Endodermal cell (in vitro differentiated cells): ENCODE data around the gene MAN2A2. TPM values are rescaled to one million over a fixed set of nuclear protein-coding genes. Genes with fewer than 3 reads are reported as not detected.
"Not testable (repeated sequence)": the region's sequence is repeated elsewhere in the genome, so short reads cannot be mapped to it uniquely, and the experiment has no call there.

ENCODE experiments used
- DNase-seq: peaks from one replicate; pipeline ENCODE4 v3.0.0-alpha.2; 2017
- H3K27ac ChIP-seq: 2 replicates; pipeline ENCODE4 v1.5.1; 2013; ENCODE audit warnings: mild to moderate bottlenecking, low read depth, low read length, moderate library complexity
- H3K27me3 ChIP-seq: 2 replicates; pipeline ENCODE4 v1.6.1; 2013; ENCODE audit warnings: mild to moderate bottlenecking, low read length, moderate library complexity; ENCODE audit not compliant: insufficient read depth, control insufficient read depth, poor library complexity, severe bottlenecking
- H3K36me3 ChIP-seq: 2 replicates; pipeline ENCODE4 v1.7.0; 2013; ENCODE audit warnings: mild to moderate bottlenecking, low read length, moderate library complexity; ENCODE audit not compliant: control insufficient read depth, insufficient read depth
- H3K4me1 ChIP-seq: one replicate; pipeline ENCODE4 v1.7.0; 2013; ENCODE audit warnings: low read length; ENCODE audit not compliant: control insufficient read depth, insufficient read depth
- H3K4me3 ChIP-seq: 2 replicates; pipeline ENCODE4 v1.5.1; 2013; ENCODE audit warnings: mild to moderate bottlenecking, low read length, moderate library complexity
- H3K9ac ChIP-seq: 2 replicates; pipeline ENCODE4 v1.6.1; 2013; ENCODE audit warnings: mild to moderate bottlenecking, low read length, moderate library complexity; ENCODE audit not compliant: poor library complexity, severe bottlenecking; ENCODE audit errors: extremely low read depth
- H3K9me3 ChIP-seq: 2 replicates; pipeline ENCODE4 v1.6.1; 2013; ENCODE audit warnings: mild to moderate bottlenecking, low read length, moderate library complexity; ENCODE audit not compliant: control insufficient read depth
- H3K27ac Mint-ChIP-seq: 2 replicates; pipeline ENCODE4 v1.8.0; 2020; ENCODE audit warnings: mixed read lengths
- H3K27me3 Mint-ChIP-seq: 2 replicates; pipeline ENCODE4 v1.8.0; 2021; ENCODE audit warnings: mild to moderate bottlenecking, mixed read lengths; ENCODE audit not compliant: insufficient read depth
- H3K36me3 Mint-ChIP-seq: 2 replicates; pipeline ENCODE4 v1.8.0; 2020; ENCODE audit warnings: low read depth, mixed read lengths
- H3K4me1 Mint-ChIP-seq: 2 replicates; pipeline ENCODE4 v1.8.0; 2020; ENCODE audit warnings: mixed read lengths
- H3K4me3 Mint-ChIP-seq: 2 replicates; pipeline ENCODE4 v1.8.0; 2020; ENCODE audit warnings: mild to moderate bottlenecking, moderate library complexity, mixed read lengths
- H3K9me3 Mint-ChIP-seq: 2 replicates; pipeline ENCODE4 v1.8.0; 2020; ENCODE audit warnings: mild to moderate bottlenecking, mixed read lengths
- CTCF ChIP-seq: fragments of 200-600 bp; sonication (generic); conservative IDR thresholded peaks from 2 replicates; pipeline ENCODE4 v1.5.0; 2021; ENCODE audit warnings: antibody characterized with exemption, mild to moderate bottlenecking
- WGBS, 2 experiments: methylation state at CpG; one replicate each; pipeline versions ENCODE4 v1.1.5 to v1.1.7; 2013; ENCODE audit warnings: missing lambda C conversion rate in 2 of 2, mixed read lengths in 1 of 2; ENCODE audit not compliant: insufficient coverage in 1 of 2, insufficient read length in 1 of 2; 5-methylcytosine and 5-hydroxymethylcytosine counted together
- total RNA-seq, 2 donors: library from RNA; stranded (reverse); fragmentation: NEBNext Ultra II Directional in 1 of 2; extraction: Animal tissue kit (Norgen Biotek cat#: 25700) in 1 of 2; gene quantifications; 2 replicates in 1 of 2; 3 replicates in 1 of 2; pipeline ENCODE4 v1.2.1, GENCODE V29; 2021

The MAN2A2 gene
- total RNA-seq, 2 donors from 2014 or later = 41.0 to 62.9 TPM

DNA sequence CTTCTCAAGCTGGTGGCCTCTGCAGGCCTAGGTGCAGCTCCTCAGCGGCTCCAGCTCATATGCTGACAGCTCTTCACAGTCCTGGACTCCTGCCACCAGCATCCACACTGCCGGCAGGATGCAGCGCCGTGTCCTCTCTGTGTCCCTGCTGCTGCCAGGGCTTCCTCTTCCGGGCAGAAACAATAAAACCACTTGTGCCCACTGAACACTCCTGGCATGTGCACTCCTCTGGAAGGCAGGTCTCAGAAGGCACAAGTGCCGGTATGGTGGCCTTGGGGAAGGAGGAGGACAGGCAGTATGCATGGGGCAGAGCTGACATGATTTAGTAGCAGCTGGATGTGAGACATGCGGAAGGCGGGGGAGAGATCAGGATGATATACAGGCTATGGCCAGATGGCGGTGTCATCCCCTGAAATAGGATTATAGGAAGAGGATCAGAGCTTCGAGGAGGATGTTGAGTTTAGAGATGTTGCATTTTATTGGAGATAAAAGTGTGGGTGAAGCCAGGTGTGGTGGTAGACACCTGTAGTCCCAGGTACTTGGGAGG, 7.5 kb upstream of the MAN2A2 start:
- Histone ChIP-seq H3K4me3 (no peak overlapping the region), H3K9ac (no peak overlapping the region), H3K27me3 (no peaks in the 10 kb centered on the region), H3K36me3 (peaks cover 12% of the 10 kb centered on the region), H3K27ac (no peak overlapping the region), H3K4me1 (no peaks in the 10 kb centered on the region), H3K9me3 (no peaks in the 10 kb centered on the region)
- no peak overlapping the region for H3K27ac Mint-ChIP-seq
- peak; percentile 40 for TF ChIP-seq CTCF
- peak; percentile 66 for DNase-seq
- peaks cover 2% of the 10 kb centered on the region for H3K27me3 Mint-ChIP-seq
- 94% methylated on average over 6 to 10 of the region's 10 CpGs for WGBS, 2 experiments
- H3K4me3 Mint-ChIP-seq = no peak overlapping the region
- no peaks in the 10 kb centered on the region for H3K9me3 Mint-ChIP-seq
- no peaks in the 10 kb centered on the region for H3K4me1 Mint-ChIP-seq
- peaks cover 33% of the 10 kb centered on the region for H3K36me3 Mint-ChIP-seq

- H3K36me3 Mint-ChIP-seq = peaks cover 29% of the 10 kb centered on the region
- peaks cover 12% of the 10 kb centered on the region for H3K36me3 ChIP-seq
- H3K27ac Mint-ChIP-seq, H3K4me3 ChIP-seq, H3K27me3 ChIP-seq, H3K27me3 Mint-ChIP-seq, H3K27ac ChIP-seq, H3K9me3 Mint-ChIP-seq, H3K9ac ChIP-seq, H3K4me1 ChIP-seq, H3K4me3 Mint-ChIP-seq, DNase-seq, H3K9me3 ChIP-seq: not testable (repeated sequence)
- peaks cover 10% of the 10 kb centered on the region for H3K4me1 Mint-ChIP-seq
- 96 to 97% methylated on average over 11 to 13 of the region's 14 CpGs for WGBS, 2 experiments
These were observed 5.9 kb upstream of the MAN2A2 start for GRCh38 chr15:90897131-90897655.

GRCh38 chr15:90901175-90902039, 1.7 kb upstream of the MAN2A2 start:
- H3K36me3 ChIP-seq = peaks cover 16% of the 10 kb centered on the region
- peak overlapping the region; percentile 78 for H3K9ac ChIP-seq
- DNase-seq = no peak
- no peaks in the 10 kb centered on the region for H3K9me3 Mint-ChIP-seq
- H3K27ac ChIP-seq = no peak overlapping the region
- H3K4me3 Mint-ChIP-seq = peak overlapping the region; percentile 68
- H3K36me3 Mint-ChIP-seq = peaks cover 16% of the 10 kb centered on the region
- H3K4me1 ChIP-seq = peaks cover 7% of the 10 kb centered on the region
- no peak for TF ChIP-seq CTCF
- H3K4me1 Mint-ChIP-seq = peaks cover 15% of the 10 kb centered on the region
- WGBS, 2 experiments = 73 to 76% methylated on average over 7 to 14 of the region's 14 CpGs
- H3K9me3 ChIP-seq = no peaks in the 10 kb centered on the region
- H3K4me3 ChIP-seq = peak overlapping the region; percentile 90
- no peaks in the 10 kb centered on the region for H3K27me3 ChIP-seq
- H3K27ac Mint-ChIP-seq = no peak overlapping the region
- peaks cover 2% of the 10 kb centered on the region for H3K27me3 Mint-ChIP-seq
